HL-60 (cell line): ENCODE data around the gene ELAVL1.

Experiments used
- DNase-seq, 2 experiments: peaks; one replicate each; pipeline ENCODE4 v3.0.0-alpha.2; 2010 to 2020; ENCODE audit warnings: low read depth in 1 of 2, low spot score in 1 of 2
- H3K27ac ChIP-seq: fragments of 250-450 bp; sonication (Bioruptor Pico); replicated peaks from 2 replicates; pipeline ENCODE4 v1.5.1; 2020; ENCODE audit warnings: mild to moderate bottlenecking, moderate library complexity
- H3K27me3 ChIP-seq: fragments of 250-450 bp; sonication (Bioruptor Pico); 2 replicates; pipeline ENCODE4 v1.5.1; 2021; ENCODE audit warnings: mild to moderate bottlenecking, moderate library complexity; ENCODE audit not compliant: insufficient read depth, poor library complexity, severe bottlenecking
- H3K4me3 ChIP-seq: replicated peaks from 2 replicates; pipeline ENCODE4 v1.5.1; 2011; ENCODE audit warnings: mild to moderate bottlenecking, control low read depth, low read length; ENCODE audit not compliant: insufficient read depth
- CTCF ChIP-seq: IDR thresholded peaks from one replicate; pipeline ENCODE4 v1.5.1; 2011; ENCODE audit warnings: low read length, control low read depth, inconsistent platforms; ENCODE audit not compliant: insufficient read depth
- GABPA ChIP-seq: IDR thresholded peaks from 2 replicates; pipeline ENCODE4 v1.6.1; 2012; ENCODE audit warnings: low read depth
- POLR2AphosphoS5 ChIP-seq: IDR thresholded peaks from 2 replicates; pipeline ENCODE4 v1.6.1; 2012; ENCODE audit warnings: low read depth
- REST ChIP-seq: IDR thresholded peaks from 2 replicates; pipeline ENCODE4 v1.6.1; 2012; ENCODE audit warnings: low read depth; ENCODE audit not compliant: insufficient replicate concordance
- SPI1 ChIP-seq: IDR thresholded peaks from 2 replicates; pipeline ENCODE4 v1.6.1; 2012; ENCODE audit warnings: low read depth, mild to moderate bottlenecking, borderline replicate concordance

ELAVL1 gene

GRCh38 chr19:7926727-7927604 lies 78.5 kb downstream of the ELAVL1 start:
- no peaks in the 10 kb centered on the region for H3K27me3 ChIP-seq
- TF ChIP-seq CTCF (no peak), POLR2AphosphoS5 (0 out of 2 replicates have a peak, but pooled peaks have one; percentile 6), SPI1 (no peak), GABPA (no peak), REST (no peak)
- no peak overlapping the region for H3K27ac ChIP-seq
- H3K4me3 ChIP-seq, result no peak overlapping the region
- DNase-seq, result no peak

DNA sequence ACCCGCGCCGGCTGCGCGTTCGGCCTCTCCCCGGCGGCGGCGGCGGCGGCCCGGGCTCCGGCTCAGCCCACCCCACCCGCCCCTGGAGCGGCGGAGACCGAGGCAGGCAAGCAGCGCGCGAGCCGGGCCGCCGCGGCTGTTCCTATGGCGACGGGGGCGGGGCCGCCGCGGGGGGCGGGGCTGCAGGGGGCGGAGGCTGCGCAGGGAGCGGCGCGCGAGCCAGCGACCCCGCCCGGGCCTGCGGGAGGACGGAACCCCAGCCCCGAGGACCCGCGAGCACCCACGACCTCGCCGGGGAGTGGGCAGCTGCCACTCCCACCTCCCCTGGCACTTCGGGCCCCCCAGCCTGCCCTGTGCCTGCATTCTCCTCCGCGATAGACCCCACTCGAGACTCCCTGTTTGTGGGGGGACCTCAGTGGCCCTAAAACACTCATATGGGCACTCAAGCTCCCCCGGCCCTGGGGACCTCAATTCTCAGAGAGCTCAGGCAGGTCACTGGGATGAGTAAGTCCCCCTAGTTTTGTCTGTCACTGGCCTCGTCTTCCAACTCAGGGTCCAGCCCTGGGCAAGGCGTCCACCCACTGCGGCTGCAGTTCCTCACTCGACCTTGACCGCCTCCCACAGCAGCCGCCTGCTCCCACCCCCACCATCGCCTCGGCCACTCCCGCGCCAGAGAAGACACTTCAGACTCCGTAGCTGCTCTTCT lies 79.3 kb downstream of the ELAVL1 start, which contains the start of gene CTXN1:
Gene CTXN1 (minus strand): TSS at position 115 of the 706 bp plus-strand sequence. CDS start 597 bp downstream, outside the sequence.
- no peak for TF ChIP-seq REST
- TF ChIP-seq POLR2AphosphoS5, result no peak; the same call in 1 of the 2 replicates
- TF ChIP-seq GABPA, result no peak
- TF ChIP-seq CTCF, result no peak
- TF ChIP-seq SPI1, result no peak
- H3K4me3 ChIP-seq, result peak within 1 kb of the TSS; percentile 15
- DNase-seq, result peak in 1 of 2 experiments; percentile 49
- no peaks in the 10 kb centered on the region for H3K27me3 ChIP-seq
- no peak within 1 kb of the TSS for H3K27ac ChIP-seq

DNA sequence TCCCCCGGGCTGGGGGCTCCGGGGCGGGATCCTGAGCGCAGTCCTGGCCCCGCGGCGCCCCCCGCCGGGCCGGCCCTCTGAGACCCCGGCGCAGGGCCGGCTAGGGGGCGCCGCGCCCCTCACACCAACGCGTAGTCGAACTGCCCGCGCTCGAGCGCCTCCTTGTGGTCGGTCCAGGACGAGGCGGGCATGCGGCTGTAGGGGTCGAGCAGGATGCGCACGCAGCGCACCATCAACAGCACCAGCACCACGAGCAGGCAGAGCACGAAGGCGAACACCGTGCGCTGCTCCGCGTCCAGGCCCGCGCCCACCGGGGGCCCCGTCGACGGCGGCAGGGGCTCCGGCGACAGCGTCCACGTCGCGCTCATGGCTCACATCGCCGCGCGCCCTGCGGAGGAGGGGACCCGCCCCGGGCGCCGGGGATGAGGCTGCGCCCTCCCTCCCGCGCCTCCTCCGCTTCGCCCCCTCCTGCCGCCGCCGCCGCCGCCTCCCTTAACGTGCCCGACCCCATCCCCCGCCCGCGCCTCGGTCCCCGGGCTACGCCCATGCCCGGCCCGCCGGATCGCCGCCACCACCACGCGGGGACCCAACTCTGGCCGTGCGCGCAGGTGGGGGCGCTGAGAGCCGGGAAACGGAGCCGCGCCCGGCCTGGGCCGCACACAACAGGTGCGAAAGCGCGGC lies 80.1 kb downstream of the ELAVL1 start:
- DNase-seq, result peak in 1 of 2 experiments; percentile 67
- Histone ChIP-seq H3K27ac (no peak overlapping the region), H3K27me3 (no peaks in the 10 kb centered on the region), H3K4me3 (peak overlapping the region; percentile 15)
- no peak for TF ChIP-seq REST
- TF ChIP-seq CTCF, result peak; percentile 73
- no peak for TF ChIP-seq SPI1
- no peak for TF ChIP-seq GABPA
- no peak for TF ChIP-seq POLR2AphosphoS5
